Myocyte (in vitro differentiated cells): Measurements from ENCODE around the gene TEN1. TPM values are rescaled to one million over a fixed set of nuclear protein-coding genes. Genes with fewer than 3 reads are reported as not detected.
A peak's percentile ranks its signal among the peaks of the same experiment; 100 is the strongest.

ENCODE experiments used
- DNase-seq: peaks from one replicate; pipeline ENCODE4 v3.0.0-alpha.2; 2012; ENCODE audit warnings: low read depth
- total RNA-seq: library from RNA; depleted of rRNA; stranded (reverse); fragments of >200 nt; gene quantifications from 2 replicates; pipeline ENCODE4 v1.2.3, GENCODE V29; 2014

TEN1 gene
- total RNA-seq, 1 donor from 2014 or later, result 16.7 TPM

DNA sequence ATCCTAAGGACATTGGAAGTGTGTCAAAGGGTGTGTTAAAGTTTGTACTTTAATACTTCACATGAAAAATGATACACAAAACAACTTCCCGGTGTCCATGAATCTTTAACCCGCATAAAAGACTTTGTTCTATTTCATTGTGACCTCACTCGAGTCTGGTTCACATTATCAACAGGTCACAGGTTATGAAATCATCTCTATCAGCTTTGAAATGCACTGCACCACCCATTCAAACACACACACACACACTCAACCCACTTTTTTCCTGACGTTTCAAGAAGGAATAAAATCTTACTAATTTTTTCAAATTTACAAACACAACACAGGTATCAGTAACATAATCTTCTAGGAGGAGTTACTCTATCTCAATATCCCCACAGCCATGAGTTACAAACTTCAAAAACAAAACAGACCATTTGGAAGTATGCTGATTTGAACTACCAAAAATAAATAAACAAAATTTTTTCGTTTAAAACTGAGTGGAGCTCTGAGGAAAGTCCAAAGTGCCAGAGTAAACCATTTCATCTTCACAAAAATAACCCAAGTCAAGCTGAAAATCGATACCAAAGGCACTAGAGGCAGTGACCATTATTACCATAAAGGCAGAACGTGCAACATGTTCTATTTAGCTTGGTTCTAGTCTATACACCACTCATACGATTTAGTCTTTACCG is 2.7 kb upstream of the TEN1 start:
- DNase-seq, result no peak

DNA sequence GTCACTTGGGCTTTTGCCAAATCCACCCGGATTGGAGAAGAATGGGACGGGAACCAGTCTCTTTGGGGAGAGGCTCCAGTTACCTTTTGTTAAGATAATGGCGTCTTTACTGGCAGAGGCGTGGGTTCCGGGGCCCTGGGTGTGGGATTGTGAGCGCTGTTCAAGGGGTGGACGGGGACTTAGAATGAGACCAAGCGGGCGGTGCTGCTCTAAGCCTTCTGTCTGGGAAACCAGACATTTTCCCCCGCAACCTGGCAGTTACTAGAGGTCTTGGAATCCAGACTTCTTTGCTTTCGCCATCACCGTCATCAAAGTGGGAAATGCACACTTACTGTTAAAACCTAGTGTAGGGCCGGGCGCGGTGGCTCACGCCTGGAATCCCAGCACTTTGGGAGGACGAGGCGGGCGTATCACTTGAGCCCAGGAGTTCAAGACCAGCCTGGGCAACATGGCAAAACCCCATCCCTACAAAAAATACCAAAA is 706 bp downstream of the TEN1 start:
- DNase-seq, result no peak

DNA sequence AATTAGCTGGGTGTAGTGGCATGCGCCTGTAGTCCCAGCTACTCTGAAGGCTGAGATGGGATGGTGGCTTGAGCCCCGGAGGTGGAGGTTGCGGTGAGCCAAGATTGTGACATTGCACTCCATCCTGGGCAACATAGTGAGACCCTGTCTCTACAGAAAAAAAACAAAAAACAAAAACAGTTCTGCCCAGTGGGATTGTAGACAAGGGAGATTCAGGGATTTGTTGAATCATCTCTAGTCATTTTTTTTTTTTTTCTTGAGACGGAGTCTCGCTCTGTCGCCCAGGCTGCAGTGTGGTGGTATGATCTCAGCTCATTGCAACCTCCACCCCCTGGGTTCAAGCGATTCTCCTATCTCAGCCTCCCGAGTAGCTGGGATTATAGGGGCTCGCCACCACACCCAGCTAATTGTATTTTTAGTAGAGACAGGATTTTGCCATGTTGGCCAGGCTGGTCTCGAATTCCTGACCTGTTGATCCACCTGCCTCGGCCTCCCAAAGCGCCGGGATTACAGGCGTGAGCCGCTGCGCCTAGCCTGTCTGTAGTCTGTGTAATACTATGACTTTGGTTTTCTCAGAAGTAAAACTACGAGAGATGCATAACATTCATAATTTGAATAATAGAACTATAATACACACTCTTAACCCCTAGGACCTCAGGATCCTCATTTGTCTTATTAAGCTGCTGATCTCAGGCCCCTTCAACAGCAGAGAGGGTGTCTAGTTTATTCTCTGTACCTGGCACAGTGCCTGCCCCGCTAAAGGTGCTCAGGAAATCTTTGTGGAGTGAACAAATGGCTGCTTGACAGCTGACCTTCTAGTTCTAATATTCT is 1.4 kb downstream of the TEN1 start:
- peak; percentile 15 for DNase-seq

DNA sequence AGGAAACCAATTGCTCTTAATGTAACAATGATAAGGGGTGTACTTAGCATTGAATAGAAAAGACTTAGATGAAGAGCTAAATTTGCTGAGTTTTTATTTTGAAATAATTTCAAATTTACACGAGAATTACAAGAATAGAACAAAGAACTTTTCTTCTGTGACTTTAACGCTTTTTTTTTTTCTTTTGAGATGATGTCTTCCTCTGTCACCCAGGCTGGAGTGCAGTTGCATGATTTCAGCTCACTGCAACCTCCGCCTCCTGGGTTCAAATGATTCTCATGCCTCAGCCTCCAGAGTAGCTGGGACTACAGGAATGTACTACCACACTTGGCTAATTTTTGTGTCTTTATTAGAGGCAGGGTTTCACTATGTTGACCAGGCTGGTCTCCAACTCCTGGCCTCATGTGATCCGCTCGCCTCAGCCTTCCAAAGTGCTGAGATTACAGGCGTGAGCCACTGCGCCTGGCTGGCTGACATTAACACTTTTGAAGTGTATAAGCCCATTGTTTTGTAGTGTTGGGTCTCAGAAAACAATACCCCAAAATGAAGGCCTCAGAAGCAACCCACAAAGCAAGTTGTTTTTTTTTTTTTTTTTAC is 2.1 kb downstream of the TEN1 start:
- DNase-seq, result no peak

DNA sequence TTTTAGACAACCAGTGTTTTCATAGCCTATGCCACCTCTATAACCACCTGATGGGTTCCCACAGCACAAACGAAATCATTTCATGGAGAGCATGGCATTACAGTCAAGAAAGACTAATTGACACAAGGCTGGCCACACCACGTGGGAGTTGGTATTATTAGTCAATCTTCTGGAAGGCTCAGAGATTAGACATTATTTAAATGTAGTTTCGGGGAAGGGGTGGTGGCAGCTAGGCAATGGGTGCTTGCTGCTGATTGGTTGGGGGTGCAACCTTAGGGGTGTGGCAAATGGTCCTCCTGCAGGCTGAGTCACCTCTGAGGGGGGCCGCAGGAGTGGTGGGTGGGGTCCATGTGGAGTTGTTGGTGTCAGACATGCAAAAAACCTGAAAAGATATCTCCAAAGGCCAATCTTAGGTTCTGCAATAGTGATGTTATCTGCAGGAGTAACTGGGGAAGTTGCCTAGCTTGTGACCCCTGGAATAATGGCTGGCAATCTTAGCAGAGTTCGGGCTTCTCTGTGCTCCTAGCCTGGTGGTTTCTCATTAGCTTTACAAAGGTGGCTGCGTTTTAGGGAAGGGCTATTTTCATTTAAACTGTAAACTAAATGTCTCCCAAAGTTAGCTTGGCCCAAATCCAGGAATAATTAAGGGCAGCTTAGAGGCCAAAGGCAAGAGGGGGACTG is 4.6 kb downstream of the TEN1 start:
- no peak for DNase-seq

DNA sequence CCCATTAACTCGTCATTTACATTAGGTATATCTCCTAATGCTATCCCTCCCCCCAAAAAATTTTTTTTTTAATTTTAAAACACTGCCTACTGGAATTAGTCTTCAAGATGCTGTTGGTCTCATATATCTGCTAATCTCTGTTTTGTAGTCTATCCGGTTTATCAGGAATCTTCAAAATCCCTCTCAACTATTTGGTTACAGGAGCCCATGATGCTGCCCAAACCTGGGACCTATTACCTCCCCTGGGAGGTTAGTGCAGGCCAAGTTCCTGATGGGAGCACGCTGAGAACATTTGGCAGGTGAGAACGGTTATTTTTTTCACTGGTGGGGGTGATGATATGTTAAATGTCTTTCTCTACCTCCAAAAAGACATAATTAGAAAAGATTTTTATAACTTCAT is 6.9 kb downstream of the TEN1 start:
- DNase-seq, result no peak

DNA sequence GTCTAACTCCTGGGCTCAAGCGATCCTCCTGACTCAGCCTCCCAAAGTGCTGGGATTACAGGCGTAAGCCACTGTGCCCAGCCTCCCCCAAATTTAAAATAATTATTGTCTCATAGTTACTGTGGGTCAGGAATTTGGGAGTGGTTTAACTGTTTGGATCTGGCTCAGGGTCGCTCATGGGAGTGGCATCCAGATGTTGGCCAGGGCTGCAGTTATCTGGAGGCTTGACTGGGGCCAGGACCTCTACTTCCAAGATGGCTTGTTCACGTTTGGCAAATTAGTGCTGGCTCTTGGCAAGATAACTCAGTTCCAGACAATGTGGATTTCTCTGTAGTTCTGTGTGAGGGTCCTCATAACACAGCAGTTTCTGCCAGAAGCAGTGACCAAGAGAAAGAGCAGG is 8.0 kb downstream of the TEN1 start:
- no peak for DNase-seq

DNA sequence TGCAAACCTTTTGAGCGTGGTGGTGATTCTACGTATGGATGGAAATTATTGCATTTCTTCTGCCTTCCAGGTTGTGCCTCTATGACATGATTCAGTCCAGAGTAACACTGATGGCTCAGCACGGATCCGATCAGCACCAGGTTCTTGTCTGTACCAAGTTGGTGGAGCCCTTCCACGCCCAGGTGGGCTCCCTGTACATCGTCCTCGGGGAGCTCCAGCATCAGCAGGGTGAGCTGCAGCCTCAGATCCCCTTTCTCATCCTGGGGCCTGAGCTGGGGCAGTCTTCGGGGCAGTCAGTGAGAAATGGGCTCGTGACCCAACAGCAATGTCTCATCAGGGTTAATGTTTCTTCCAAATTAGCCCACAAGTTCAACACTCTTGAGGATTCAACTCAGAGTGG is 12.4 kb downstream of the TEN1 start:
- DNase-seq, result no peak

DNA sequence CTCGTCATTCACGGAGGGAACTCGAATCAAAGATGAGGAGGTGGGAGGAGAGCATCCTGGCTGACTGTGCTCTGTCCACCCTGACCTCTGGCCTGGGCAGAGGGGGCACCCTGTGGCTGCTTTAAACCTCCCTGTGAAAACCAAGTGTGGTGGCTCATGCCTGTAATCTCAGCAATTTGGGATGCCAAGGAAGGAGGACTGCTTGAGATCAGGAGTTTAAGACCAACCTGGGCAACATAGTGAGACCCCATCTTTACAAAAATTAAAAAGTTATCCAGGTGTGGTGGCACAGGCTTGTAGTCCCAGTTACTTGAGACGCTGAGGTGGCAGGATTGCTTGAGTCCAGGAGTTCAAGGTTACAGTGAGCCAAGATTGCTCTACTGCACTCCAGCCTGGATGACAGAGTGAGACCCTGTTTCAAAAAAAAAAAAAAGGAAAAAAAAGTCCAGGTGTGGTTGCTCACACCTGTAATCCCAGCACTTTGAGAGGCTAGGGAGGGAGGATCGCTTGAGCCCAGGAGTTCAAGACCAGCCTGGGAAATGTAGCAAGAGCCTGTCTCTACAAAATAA is 15.8 kb downstream of the TEN1 start:
- no peak for DNase-seq

DNA sequence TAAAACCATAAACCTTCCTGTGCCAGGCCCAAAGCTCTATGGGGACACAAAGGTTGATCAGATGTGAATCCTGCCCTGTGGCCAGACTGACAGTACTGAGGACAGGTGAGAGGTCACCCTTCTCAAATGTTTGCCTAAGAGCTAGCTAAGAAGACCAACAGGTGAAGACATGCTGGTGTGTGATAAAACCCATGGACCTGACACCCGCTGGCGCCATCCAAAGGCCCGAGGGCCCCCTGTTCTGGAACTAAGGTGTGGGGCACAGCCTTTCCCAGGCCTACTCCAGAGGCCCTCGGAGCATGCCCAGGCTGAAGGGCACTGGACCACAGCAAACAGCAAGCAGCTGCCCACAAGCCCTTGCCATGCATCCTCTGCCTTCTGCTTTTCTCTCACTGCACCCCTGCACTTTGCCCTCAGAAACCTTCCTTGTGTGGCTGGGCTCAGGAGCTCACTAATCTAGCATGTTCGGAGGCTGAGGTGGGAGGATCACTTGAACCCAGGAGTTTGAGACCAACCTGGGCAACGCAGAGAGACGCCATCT is 16.4 kb downstream of the TEN1 start:
- DNase-seq, result no peak

DNA sequence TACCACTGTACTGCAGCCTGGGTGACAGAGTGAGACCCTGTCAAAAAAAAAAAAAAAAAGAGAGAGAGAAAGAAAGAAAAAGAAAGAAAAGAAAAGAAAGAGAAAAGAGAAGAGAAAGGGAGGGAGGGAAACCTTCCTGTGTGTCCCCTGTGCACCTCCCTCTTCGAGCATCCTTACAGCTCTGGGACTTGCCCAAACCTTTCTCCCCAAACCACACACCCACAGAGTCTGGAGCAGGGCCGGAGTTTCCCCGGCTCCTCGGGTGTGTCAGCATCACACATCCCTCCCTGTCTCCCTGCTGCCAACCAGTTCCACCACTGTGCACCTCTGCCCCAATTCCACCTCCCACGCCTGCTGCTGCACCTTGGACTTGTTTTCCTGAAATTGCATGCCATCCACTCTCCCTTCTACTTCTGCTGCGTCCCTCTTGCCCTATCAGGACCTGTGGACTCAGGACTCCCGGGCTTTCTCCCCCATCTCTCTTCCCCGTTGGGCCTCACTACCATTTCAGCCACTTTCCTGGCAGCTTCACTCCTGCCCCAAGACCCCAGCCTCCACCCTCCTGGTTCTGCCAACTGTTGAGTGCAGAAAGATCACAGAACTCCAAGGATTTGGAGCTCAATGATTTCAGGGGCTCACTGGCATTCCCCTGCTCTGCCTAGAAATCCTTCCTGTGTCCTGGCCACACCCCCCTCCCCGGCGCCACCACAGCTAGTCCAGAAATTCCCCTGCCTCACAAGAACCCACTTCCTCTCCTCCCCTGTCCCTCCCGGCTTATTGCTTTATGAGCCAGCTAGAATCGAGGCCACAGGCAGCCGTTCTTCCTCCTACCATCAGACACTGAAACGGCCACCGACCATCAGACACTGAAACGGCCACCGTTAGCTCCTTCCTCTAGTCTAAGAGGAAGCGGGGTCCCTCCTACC is 17.9 kb downstream of the TEN1 start:
- DNase-seq, result peak; percentile 16

DNA sequence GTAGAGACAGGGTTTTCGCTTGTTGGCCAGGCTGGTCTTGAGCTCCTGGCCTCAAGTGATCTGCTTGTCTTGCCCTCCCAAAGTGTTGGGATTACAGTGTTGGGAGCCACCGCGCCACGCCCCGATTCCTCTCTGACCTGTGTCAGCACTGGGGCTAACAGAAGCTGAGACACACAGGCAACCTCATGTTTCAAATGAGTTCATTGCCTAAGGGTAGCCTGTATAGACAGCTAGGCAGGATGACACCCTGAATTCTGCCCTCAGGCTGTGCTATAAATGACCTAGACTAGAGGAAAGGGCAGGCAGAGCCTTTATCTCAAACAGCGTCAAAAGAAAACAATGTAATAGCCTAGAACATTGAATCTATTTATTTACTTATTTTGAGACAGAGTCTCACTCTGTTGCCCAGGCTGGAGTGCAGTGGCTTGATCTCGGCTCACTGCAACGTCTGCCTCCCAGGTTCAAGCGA is 19.3 kb downstream of the TEN1 start:
- no peak for DNase-seq

DNA sequence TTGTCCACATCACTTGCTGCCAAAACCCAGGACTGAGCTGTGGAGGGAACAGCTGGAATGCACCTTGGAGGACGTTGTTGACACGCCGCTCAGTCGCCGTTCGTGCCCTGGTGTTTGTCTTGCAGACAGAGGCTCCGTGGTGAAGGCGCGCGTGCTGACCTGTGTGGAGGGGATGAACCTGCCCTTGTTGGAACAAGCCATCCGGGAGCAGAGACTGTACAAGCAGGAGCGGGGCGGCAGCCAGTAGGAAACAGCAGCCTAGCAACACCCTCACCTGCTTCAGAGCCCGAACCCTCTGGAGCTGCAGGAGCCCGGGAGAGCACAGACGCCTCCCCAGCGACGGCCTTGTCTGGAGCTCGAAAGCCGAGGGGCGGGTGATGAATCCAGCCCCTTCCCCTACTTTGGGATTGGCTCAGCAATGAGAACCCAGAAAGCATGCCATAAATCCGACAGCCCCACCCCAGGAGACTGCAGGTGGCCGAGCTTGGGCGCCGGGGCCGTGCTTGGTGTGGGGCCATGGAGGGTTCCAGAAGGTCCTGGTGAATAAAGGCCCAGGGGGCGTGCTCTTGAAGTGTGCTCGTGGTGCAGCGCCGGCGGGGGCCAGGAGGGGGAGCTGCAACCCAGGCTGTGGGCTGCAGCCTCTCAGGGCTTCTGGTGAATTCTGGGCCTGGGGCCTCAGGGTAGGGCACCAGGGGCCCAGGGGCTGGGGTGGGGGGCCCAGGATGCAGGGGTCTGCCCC is 21.1 kb downstream of the TEN1 start:
- peak; percentile 18 for DNase-seq

DNA sequence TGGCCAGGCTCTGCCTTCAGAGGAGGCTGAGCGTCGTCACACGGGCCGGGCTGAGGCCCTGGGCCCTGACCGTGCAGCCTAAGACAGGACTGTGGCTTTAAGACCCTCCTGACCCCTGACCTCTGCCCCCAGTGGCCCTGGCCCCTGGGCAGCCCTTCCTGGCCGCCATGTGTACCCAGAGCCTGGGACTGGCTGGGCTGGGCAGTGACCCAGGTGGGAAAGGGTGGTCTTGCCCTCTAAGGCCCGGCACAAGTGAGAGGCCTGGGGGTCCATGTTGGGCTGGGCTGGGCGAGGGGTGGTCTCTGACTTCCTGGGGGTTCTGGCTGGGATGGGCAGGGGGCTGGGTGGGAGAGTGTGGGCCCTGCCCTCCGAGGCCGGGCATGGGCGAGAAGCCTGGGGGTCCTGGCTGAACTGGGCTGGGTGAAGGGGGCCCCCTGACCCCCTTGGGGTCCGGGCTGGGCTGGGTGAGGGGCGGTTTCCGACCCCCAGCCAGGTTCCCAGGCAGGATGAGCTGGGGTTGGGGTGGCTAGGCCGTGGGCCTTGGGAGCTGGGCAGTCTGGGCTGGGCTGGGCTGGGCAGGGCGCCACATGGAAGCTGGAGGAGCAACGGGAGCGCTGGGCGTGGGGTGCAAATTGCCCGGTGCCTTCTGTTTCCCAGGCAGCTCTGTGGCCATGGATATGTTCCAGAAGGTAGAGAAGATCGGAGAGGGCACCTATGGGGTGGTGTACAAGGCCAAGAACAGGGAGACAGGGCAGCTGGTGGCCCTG is 21.9 kb downstream of the TEN1 start, which contains the start of gene CDK3:
Gene CDK3, plus strand, starts transcription at position 101 of the 767 bp plus-strand sequence. Its CDS starts 571 bp downstream, at position 672.
- no peak for DNase-seq

DNA sequence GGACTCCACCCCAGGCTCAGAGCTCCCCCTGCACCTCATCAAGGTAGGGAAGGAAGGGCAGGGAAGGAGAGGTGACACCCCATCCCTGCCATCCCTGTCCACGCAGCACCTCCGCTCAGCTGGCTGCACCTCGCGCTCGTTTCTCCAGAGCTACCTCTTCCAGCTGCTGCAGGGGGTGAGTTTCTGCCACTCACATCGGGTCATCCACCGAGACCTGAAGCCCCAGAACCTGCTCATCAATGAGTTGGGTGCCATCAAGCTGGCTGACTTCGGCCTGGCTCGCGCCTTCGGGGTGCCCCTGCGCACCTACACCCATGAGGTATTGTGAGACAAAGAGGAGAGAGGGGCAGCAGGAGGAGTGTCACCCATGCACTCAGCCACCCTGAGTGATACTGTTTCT is 23.1 kb downstream of the TEN1 start:
- no peak for DNase-seq

DNA sequence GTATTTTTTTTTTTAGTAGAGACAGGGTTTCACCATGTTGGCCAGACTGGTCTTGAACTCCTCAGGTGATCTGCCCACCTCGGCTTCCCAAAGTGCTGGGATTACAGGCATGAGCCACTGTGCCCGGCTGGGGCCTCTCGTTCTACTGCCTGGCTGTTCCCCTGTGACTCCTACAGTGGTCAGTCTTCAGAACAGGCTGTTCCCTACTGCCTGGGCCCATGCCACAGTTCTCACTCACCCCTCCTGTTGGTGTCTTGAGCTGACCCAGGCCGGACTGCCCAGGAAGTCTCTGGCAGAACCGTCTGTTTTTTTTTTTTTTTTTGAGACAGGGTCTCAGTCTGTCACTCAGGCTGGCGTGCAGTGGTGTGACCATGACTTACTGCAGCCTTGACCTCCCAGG is 24.9 kb downstream of the TEN1 start:
- DNase-seq, result no peak

DNA sequence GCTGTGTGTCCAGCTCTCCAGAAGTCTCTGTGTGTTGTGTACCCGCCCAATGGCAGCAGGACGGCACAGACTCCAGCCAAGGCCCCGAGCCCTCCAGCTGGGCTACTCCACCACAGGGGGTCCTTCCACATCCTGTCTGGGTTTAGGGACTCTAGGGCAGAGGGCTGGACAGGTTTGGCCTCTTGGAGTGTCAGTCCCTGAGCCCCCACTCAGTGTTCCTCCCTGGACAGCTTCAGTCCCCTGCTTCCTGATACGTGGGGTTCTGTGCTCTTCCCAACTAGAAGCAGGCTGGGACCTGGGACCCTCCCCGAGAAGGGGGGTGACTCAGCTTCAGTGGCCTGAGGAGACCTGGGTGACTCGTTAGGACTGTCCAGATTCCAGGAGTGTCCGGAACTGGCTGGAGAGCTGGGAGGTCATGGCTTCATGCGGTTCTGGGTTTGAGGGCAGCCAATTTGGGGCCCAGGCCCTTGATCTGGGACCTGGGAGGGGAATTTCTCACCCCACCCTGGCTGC is 25.8 kb downstream of the TEN1 start:
- DNase-seq, result no peak
